Smooth muscle cell (in vitro differentiated cells): ENCODE data around the gene MYLIP. TPM values are rescaled to one million over a fixed set of nuclear protein-coding genes. Genes with fewer than 3 reads are reported as not detected.
"Not testable (repeated sequence)": the region's sequence is repeated elsewhere in the genome, so short reads cannot be mapped to it uniquely, and the experiment has no call there.

ENCODE experiments used
- DNase-seq: peaks from one replicate; lab custom pipeline; 2025; ENCODE audit not compliant: unreplicated experiment; lab: John Stamatoyannopoulos, UW
- H2AFZ ChIP-seq: fragments of 200-600 bp; sonication (generic); 2 replicates; pipeline ENCODE4 v1.6.0; 2016; ENCODE audit warnings: antibody characterized with exemption, low read depth, mild to moderate bottlenecking
- H3F3A ChIP-seq: fragments of 200-600 bp; sonication (generic); 2 replicates; pipeline ENCODE4 v1.6.0; 2017; ENCODE audit warnings: antibody characterized with exemption, low read depth
- H3K27ac ChIP-seq: fragments of 200-600 bp; sonication (generic); 2 replicates; pipeline ENCODE4 v1.5.1; 2016; ENCODE audit warnings: low read depth, mild to moderate bottlenecking
- H3K27me3 ChIP-seq: fragments of 200-600 bp; sonication (generic); 2 replicates; pipeline ENCODE4 v1.6.1; 2016; ENCODE audit warnings: low read depth, mild to moderate bottlenecking
- H3K36me3 ChIP-seq: fragments of 200-600 bp; sonication (generic); 2 replicates; pipeline ENCODE4 v1.5.1; 2016; ENCODE audit warnings: low read depth
- H3K4me1 ChIP-seq: fragments of 200-600 bp; sonication (generic); 2 replicates; pipeline ENCODE4 v1.5.1; 2016; ENCODE audit warnings: low read depth
- H3K4me2 ChIP-seq: fragments of 200-600 bp; sonication (generic); 2 replicates; pipeline ENCODE4 v1.6.0; 2016; ENCODE audit warnings: mild to moderate bottlenecking
- H3K4me3 ChIP-seq: fragments of 200-600 bp; sonication (generic); 2 replicates; pipeline ENCODE4 v1.5.1; 2016; ENCODE audit warnings: mild to moderate bottlenecking
- H3K79me2 ChIP-seq: fragments of 200-600 bp; sonication (generic); 2 replicates; pipeline ENCODE4 v1.6.0; 2016; ENCODE audit warnings: low read depth, mild to moderate bottlenecking
- H3K9ac ChIP-seq: fragments of 200-600 bp; sonication (generic); 2 replicates; pipeline ENCODE4 v1.6.0; 2016; ENCODE audit warnings: low read depth
- H3K9me3 ChIP-seq: fragments of 200-600 bp; sonication (generic); replicated peaks from 2 replicates; pipeline ENCODE4 v1.5.1; 2016; ENCODE audit warnings: low read depth
- H4K20me1 ChIP-seq: fragments of 200-600 bp; sonication (generic); 2 replicates; pipeline ENCODE4 v1.6.0; 2016; ENCODE audit warnings: low read depth
- WGBS: methylation state at CpG from one replicate; pipeline ENCODE4 v1.1.7; 2016; ENCODE audit warnings: low lambda C conversion rate; 5-methylcytosine and 5-hydroxymethylcytosine counted together
- polyA plus RNA-seq: library from polyadenylated mRNA; unstranded; fragments of >200 nt; fragmentation: Nextera tagmentation; extraction: Ambion mirVana; gene quantifications from 2 replicates; pipeline ENCODE4 v1.2.1, GENCODE V29; 2016
- total RNA-seq: library from RNA; depleted of rRNA; stranded (reverse); fragments of >200 nt; gene quantifications from 2 replicates; pipeline ENCODE4 v1.2.3, GENCODE V29; 2014
- TF ChIP-seq, protein P1 (sequence below): fragments of 200-600 bp; sonication (generic); IDR thresholded peaks from 2 replicates; pipeline ENCODE4 v1.5.1; 2017; ENCODE audit warnings: borderline replicate concordance, mild to moderate bottlenecking, antibody characterized with exemption; ENCODE audit not compliant: insufficient read depth, poor library complexity, severe bottlenecking

Gene MYLIP
- total and polyA plus RNA-seq, 2 experiments from 2014 or later, result 25.0 to 29.9 TPM

DNA sequence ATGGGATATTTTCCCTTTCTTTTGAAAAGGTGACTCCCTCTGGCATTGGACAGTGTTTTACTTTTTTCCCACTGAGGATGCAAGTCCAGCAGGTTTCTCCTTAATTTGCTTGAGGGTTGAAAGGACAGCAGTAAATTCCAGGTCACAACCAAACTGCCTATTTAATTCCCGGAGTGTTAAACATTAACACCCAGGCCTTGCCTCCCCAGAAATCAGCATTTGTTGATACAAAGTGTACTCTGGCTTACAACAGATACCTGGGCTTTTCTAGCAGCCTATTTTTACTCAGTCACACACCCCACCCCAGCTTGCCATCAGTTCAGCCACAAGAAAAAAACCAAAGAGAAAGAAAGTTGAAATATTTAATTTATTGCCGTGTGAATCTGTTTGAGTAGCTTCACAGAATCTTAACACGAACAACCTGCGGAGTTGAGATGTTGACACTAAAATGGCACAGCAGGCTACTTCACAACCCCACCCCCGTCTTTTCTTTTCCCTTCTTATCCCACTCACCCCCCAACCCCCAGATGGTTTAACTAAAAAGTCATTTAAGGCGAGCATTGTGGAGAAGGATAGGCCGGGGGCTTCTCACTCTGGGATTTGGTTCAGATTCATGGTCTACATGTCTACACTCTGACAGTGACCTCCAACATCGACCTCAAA, 45.7 kb downstream of the MYLIP start:
- no peak overlapping the region for H2AFZ ChIP-seq
- H3K4me1 ChIP-seq, result peaks cover 4% of the 10 kb centered on the region
- H3K4me3 ChIP-seq, result no peak overlapping the region
- 79% methylated on average over 8 of the region's 8 CpGs for WGBS
- H3K4me2 ChIP-seq, result no peak overlapping the region
- H4K20me1 ChIP-seq, result no peaks in the 10 kb centered on the region
- H3K9ac ChIP-seq, result no peak overlapping the region
- H3K27me3 ChIP-seq, result no peaks in the 10 kb centered on the region
- H3K36me3 ChIP-seq, result no peaks in the 10 kb centered on the region
- no peaks in the 10 kb centered on the region for H3K79me2 ChIP-seq
- no peak overlapping the region for H3K27ac ChIP-seq
- TF ChIP-seq, protein P1, sequence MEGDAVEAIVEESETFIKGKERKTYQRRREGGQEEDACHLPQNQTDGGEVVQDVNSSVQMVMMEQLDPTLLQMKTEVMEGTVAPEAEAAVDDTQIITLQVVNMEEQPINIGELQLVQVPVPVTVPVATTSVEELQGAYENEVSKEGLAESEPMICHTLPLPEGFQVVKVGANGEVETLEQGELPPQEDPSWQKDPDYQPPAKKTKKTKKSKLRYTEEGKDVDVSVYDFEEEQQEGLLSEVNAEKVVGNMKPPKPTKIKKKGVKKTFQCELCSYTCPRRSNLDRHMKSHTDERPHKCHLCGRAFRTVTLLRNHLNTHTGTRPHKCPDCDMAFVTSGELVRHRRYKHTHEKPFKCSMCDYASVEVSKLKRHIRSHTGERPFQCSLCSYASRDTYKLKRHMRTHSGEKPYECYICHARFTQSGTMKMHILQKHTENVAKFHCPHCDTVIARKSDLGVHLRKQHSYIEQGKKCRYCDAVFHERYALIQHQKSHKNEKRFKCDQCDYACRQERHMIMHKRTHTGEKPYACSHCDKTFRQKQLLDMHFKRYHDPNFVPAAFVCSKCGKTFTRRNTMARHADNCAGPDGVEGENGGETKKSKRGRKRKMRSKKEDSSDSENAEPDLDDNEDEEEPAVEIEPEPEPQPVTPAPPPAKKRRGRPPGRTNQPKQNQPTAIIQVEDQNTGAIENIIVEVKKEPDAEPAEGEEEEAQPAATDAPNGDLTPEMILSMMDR, result no peak
- DNase-seq, result no peak
- no peaks in the 10 kb centered on the region for H3K9me3 ChIP-seq
- H3F3A ChIP-seq, result no peaks in the 10 kb centered on the region

DNA sequence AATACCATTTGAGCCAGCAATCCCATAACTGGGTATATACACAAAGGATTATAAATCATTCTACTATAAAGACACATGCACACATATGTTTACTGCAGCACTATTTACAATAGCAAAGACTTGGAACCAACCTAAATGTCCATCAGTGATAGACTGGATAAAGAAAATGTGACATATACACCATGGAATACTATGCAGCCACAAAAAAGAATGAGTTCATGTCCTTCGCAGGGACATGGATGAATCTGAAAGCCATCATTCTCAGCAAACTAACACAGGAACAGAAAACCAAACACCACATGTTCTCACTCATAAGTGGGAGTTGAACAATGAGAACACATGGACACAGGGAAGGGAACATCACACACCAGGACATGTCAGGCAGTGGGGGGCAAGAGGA, 47.7 kb downstream of the MYLIP start:
- H3K4me3 ChIP-seq, H3K9ac ChIP-seq, H3K4me2 ChIP-seq, H3F3A ChIP-seq, H3K9me3 ChIP-seq, H2AFZ ChIP-seq, H4K20me1 ChIP-seq, H3K4me1 ChIP-seq, DNase-seq, H3K79me2 ChIP-seq, H3K27me3 ChIP-seq, H3K27ac ChIP-seq, H3K36me3 ChIP-seq: not testable (repeated sequence)
- WGBS, result 96% methylated on average over 1 of the region's 1 CpG

DNA sequence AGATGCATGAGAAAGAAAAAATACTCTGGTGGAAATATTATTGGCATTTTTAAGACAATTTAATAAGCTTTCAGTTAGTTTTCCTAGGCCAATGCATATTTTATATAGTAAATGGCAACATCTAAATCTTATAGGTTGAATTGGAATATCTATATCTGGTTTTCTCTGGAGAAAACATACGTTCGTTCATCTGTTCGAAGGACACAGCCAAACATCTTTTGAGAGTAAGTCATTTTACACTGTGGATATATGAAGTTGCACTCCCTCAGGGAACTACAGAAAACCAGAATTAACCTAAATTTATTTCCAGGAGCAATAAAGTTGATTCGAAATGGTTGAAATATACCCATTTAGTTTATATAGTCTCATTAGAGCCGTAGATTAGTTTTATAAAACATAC, 49.0 kb downstream of the MYLIP start:
- no peak overlapping the region for H3K9ac ChIP-seq
- H4K20me1 ChIP-seq, result no peaks in the 10 kb centered on the region
- H3K4me3 ChIP-seq, result no peak overlapping the region
- H3K27ac ChIP-seq, result no peak overlapping the region
- TF ChIP-seq, protein P1, result no peak
- H2AFZ ChIP-seq, result no peak overlapping the region
- H3K79me2 ChIP-seq, result no peaks in the 10 kb centered on the region
- H3K4me2 ChIP-seq, result no peak overlapping the region
- DNase-seq, result no peak
- no peaks in the 10 kb centered on the region for H3K27me3 ChIP-seq
- peaks cover 4% of the 10 kb centered on the region for H3K4me1 ChIP-seq
- 96% methylated on average over 5 of the region's 5 CpGs for WGBS
- no peaks in the 10 kb centered on the region for H3K9me3 ChIP-seq
- no peaks in the 10 kb centered on the region for H3K36me3 ChIP-seq
- H3F3A ChIP-seq, result no peaks in the 10 kb centered on the region

DNA sequence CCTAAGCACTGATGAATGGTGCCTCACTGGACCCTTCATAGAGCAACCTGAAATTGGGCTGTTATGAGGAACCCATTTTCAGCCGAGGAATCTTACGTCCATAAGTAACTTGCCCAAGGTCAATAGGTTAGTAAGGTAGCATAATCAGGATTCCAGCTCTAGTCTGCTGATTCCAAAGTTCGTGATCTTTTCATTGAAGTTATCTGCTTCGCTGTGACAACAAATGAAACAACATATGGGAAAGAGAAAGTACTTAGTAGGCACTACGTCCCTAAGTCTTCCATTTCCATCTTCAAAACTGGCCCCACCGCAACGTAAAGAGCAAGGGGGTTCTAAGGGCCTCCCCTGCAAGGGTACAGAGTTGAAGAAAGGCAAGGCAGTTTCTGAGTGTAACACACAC, 49.5 kb downstream of the MYLIP start:
- Histone ChIP-seq H2AFZ (no peak overlapping the region), H3K4me1 (peaks cover 4% of the 10 kb centered on the region), H3K4me2 (no peak overlapping the region), H3K27ac (no peak overlapping the region), H3K9me3 (no peaks in the 10 kb centered on the region), H3K27me3 (no peaks in the 10 kb centered on the region), H3K9ac (no peak overlapping the region), H3K36me3 (no peaks in the 10 kb centered on the region), H4K20me1 (no peaks in the 10 kb centered on the region), H3F3A (no peaks in the 10 kb centered on the region), H3K4me3 (no peak overlapping the region), H3K79me2 (no peaks in the 10 kb centered on the region)
- TF ChIP-seq, protein P1, result no peak
- no peak for DNase-seq
- WGBS, result 98% methylated on average over 7 of the region's 7 CpGs
